ENCODE measurements around the gene NUDT2. TPM values are rescaled to one million over a fixed set of nuclear protein-coding genes. Genes with fewer than 3 reads are reported as not detected.
"Not testable (repeated sequence)": the region's sequence is repeated elsewhere in the genome, so short reads cannot be mapped to it uniquely, and the experiment has no call there.

Gene NUDT2
- total and polyA plus RNA-seq, 5 experiments from 2014 or later = 18.9 to 71.2 (median 28.0) TPM

- Mint-ChIP-seq H3K36me3 (peaks cover 0 to 62% (median 8%) of the 10 kb centered on the region in 3 donors), H3K4me1 (peaks cover 0 to 10% (median 4%) of the 10 kb centered on the region in 4 donors)
- not testable (repeated sequence) for H3K27me3 Mint-ChIP-seq, H3K4me3 Mint-ChIP-seq, H3K9me3 Mint-ChIP-seq, ATAC-seq, DNase-seq, H3K27ac Mint-ChIP-seq
- POLR2A ChIA-PET = interaction anchor here (0.7 to 1.2 kb wide), 2 partner anchors 42 to 416 kb away, joined by 4 read pairs; no protein-coding TSS in a partner anchor
Observed at GRCh38 chr9:34338079-34338478, 8.7 kb downstream of the NUDT2 start.

GRCh38 chr9:34338665-34339385 is 9.5 kb downstream of the NUDT2 start:
- H3K4me1 Mint-ChIP-seq = peaks cover 0 to 10% (median 4%) of the 10 kb centered on the region in 4 donors
- peaks cover 0 to 69% (median 12%) of the 10 kb centered on the region in 3 donors for H3K36me3 Mint-ChIP-seq
- no peaks in the 10 kb centered on the region for H3K9me3 Mint-ChIP-seq
- ATAC-seq (no peak), DNase-seq (no peak)
- H3K4me3 Mint-ChIP-seq = no peak overlapping the region
- POLR2A ChIA-PET = interaction anchor here (1.2 kb wide), 1 partner anchor 42 kb away, joined by 4 read pairs; no protein-coding TSS in a partner anchor
- no peaks in the 10 kb centered on the region for H3K27me3 Mint-ChIP-seq
- H3K27ac Mint-ChIP-seq = no peak overlapping the region

- Mint-ChIP-seq H3K36me3 (peaks cover 0 to 70% (median 14%) of the 10 kb centered on the region in 3 donors), H3K27ac (no peak overlapping the region), H3K27me3 (no peaks in the 10 kb centered on the region), H3K4me1 (peaks cover 0 to 3% (median 0%) of the 10 kb centered on the region in 4 donors), H3K4me3 (no peak overlapping the region), H3K9me3 (no peaks in the 10 kb centered on the region)
- ATAC-seq = no peak
- DNase-seq = no peak
- POLR2A ChIA-PET = no interaction called here
Observed at GRCh38 chr9:34341659-34342295, 12.4 kb downstream of the NUDT2 start.

- no peak overlapping the region for H3K4me3 Mint-ChIP-seq
- H3K9me3 Mint-ChIP-seq = no peaks in the 10 kb centered on the region
- DNase-seq = no peak
- no peaks in the 10 kb centered on the region for H3K27me3 Mint-ChIP-seq
- no peak for ATAC-seq
- peaks cover 0 to 66% (median 14%) of the 10 kb centered on the region in 3 donors for H3K36me3 Mint-ChIP-seq
- H3K27ac Mint-ChIP-seq = no peak overlapping the region
- peaks cover 0 to 3% (median 0%) of the 10 kb centered on the region in 4 donors for H3K4me1 Mint-ChIP-seq
- POLR2A ChIA-PET = no interaction called here
Observed at GRCh38 chr9:34343090-34343489, 13.7 kb downstream of the NUDT2 start.

- no peak for DNase-seq
- H3K27ac Mint-ChIP-seq = no peak overlapping the region
- peaks cover 0 to 3% (median 0%) of the 10 kb centered on the region in 4 donors for H3K4me1 Mint-ChIP-seq
- no peak for ATAC-seq
- POLR2A ChIA-PET = no interaction called here
- no peaks in the 10 kb centered on the region for H3K27me3 Mint-ChIP-seq
- no peaks in the 10 kb centered on the region for H3K9me3 Mint-ChIP-seq
- H3K36me3 Mint-ChIP-seq = peaks cover 0 to 68% (median 14%) of the 10 kb centered on the region in 3 donors
- no peak overlapping the region for H3K4me3 Mint-ChIP-seq
Observed at GRCh38 chr9:34343605-34344004, 14.2 kb downstream of the NUDT2 start.

GRCh38 chr9:34346873-34347799 is 17.8 kb downstream of the NUDT2 start:
- H3K36me3 Mint-ChIP-seq = peaks cover 4 to 42% (median 14%) of the 10 kb centered on the region in 3 donors
- ATAC-seq = no peak
- H3K27ac Mint-ChIP-seq = no peak overlapping the region
- no peaks in the 10 kb centered on the region for H3K9me3 Mint-ChIP-seq
- no peak overlapping the region for H3K4me3 Mint-ChIP-seq
- H3K27me3 Mint-ChIP-seq = no peaks in the 10 kb centered on the region
- DNase-seq = no peak
- no peaks in the 10 kb centered on the region for H3K4me1 Mint-ChIP-seq
- POLR2A ChIA-PET = interaction anchor here (0.7 kb wide), 1 partner anchor 1558 kb away, joined by 3 read pairs; no protein-coding TSS in a partner anchor

- Mint-ChIP-seq H3K27ac (no peak overlapping the region), H3K27me3 (no peaks in the 10 kb centered on the region), H3K4me1 (no peaks in the 10 kb centered on the region), H3K36me3 (peaks cover 4 to 37% (median 11%) of the 10 kb centered on the region in 3 donors), H3K4me3 (no peak overlapping the region), H3K9me3 (no peaks in the 10 kb centered on the region)
- no peak for ATAC-seq
- no peak for DNase-seq
- POLR2A ChIA-PET = interaction anchor here (0.8 kb wide), 1 partner anchor 272 kb away, joined by 3 read pairs; the partner anchor contains the start of gene DCTN3
Observed at GRCh38 chr9:34347800-34348158, 18.4 kb downstream of the NUDT2 start.

- POLR2A ChIA-PET = no interaction called here
- H3K4me1 Mint-ChIP-seq = no peaks in the 10 kb centered on the region
- no peak for ATAC-seq
- no peaks in the 10 kb centered on the region for H3K27me3 Mint-ChIP-seq
- peak overlapping the region in 2 of 10 donors; percentile 6 to 54 for H3K27ac Mint-ChIP-seq
- peaks cover 4 to 26% (median 6%) of the 10 kb centered on the region in 3 donors for H3K36me3 Mint-ChIP-seq
- H3K9me3 Mint-ChIP-seq = no peaks in the 10 kb centered on the region
- no peak for DNase-seq
- no peak overlapping the region for H3K4me3 Mint-ChIP-seq
Observed at GRCh38 chr9:34349324-34349723, 20.0 kb downstream of the NUDT2 start.

GRCh38 chr9:34352122-34352652 is 22.8 kb downstream of the NUDT2 start:
- not testable (repeated sequence) for H3K4me3 Mint-ChIP-seq, H3K4me1 Mint-ChIP-seq, H3K27me3 Mint-ChIP-seq, H3K27ac Mint-ChIP-seq, DNase-seq, ATAC-seq
- POLR2A ChIA-PET = interaction anchor here (0.7 kb wide), 1 partner anchor 279 kb away, joined by 3 read pairs; no protein-coding TSS in a partner anchor
- Mint-ChIP-seq H3K9me3 (peaks cover 0 to 23% (median 8%) of the 10 kb centered on the region in 9 donors), H3K36me3 (peaks cover 16 to 25% (median 20%) of the 10 kb centered on the region in 3 donors)

GRCh38 chr9:34352957-34353356 is 23.6 kb downstream of the NUDT2 start:
- not testable (repeated sequence) for ATAC-seq, H3K4me1 Mint-ChIP-seq, H3K4me3 Mint-ChIP-seq

GRCh38 chr9:34362614-34363214 is 33.3 kb downstream of the NUDT2 start:
- Mint-ChIP-seq H3K4me3 (no peak overlapping the region), H3K9me3 (peaks cover 0 to 5% (median 4%) of the 10 kb centered on the region in 9 donors), H3K27me3 (no peaks in the 10 kb centered on the region), H3K36me3 (peaks cover 3 to 6% (median 6%) of the 10 kb centered on the region in 3 donors), H3K27ac (peak overlapping the region in 5 of 10 donors; percentile 31 to 72 (median 58)), H3K4me1 (peaks cover 11 to 16% (median 15%) of the 10 kb centered on the region in 4 donors)
- POLR2A ChIA-PET = no interaction called here
- ATAC-seq = no peak
- DNase-seq = no peak

More at GRCh38 chr9:34352957-34353356, 23.6 kb downstream of the NUDT2 start:
- peaks cover 0 to 31% (median 12%) of the 10 kb centered on the region in 9 donors for H3K9me3 Mint-ChIP-seq
- H3K27me3 Mint-ChIP-seq, H3K27ac Mint-ChIP-seq, DNase-seq, POLR2A ChIA-PET: not testable (repeated sequence)
- H3K36me3 Mint-ChIP-seq = peaks cover 19 to 27% (median 24%) of the 10 kb centered on the region in 3 donors
